Measurements from ENCODE around the gene KCND3. TPM values are rescaled to one million over a fixed set of nuclear protein-coding genes. Genes with fewer than 3 reads are reported as not detected.

KCND3 gene
- 0.08 and 0.14 TPM in 2 replicates for total RNA-seq (2014; rRNA removed; shearing (Covaris generic))

- no peak for DNase-seq (ENCODE audit: low spot score)
These were observed at the start of gene KCND3 for GRCh38 chr1:111989531-111990025. KCND3 (minus strand) TSS chr1:111989668.

- DNase-seq (ENCODE audit: low spot score), result no peak
These were observed 44.8 kb upstream of the KCND3 start for GRCh38 chr1:112034277-112034676.

GRCh38 chr1:112033439-112034120, 44.1 kb upstream of the KCND3 start:
- DNase-seq (ENCODE audit: low spot score), result no peak

GRCh38 chr1:112030157-112030556, 40.7 kb upstream of the KCND3 start:
- no peak for DNase-seq (ENCODE audit: low spot score)

GRCh38 chr1:112027696-112028095, 38.2 kb upstream of the KCND3 start:
- no peak for DNase-seq (ENCODE audit: low spot score)

- DNase-seq (ENCODE audit: low spot score), result no peak
These were observed 37.0 kb upstream of the KCND3 start for GRCh38 chr1:112026501-112026900.

- DNase-seq (ENCODE audit: low spot score), result no peak
These were observed 36.5 kb upstream of the KCND3 start for GRCh38 chr1:112026016-112026415.

- no peak for DNase-seq (ENCODE audit: low spot score)
These were observed 31.8 kb upstream of the KCND3 start for GRCh38 chr1:112021263-112021662.

GRCh38 chr1:112017183-112017582, 27.7 kb upstream of the KCND3 start:
- DNase-seq (ENCODE audit: low spot score), result no peak

GRCh38 chr1:112012823-112013222, 23.4 kb upstream of the KCND3 start:
- DNase-seq (ENCODE audit: low spot score), result no peak

GRCh38 chr1:112011202-112011601, 21.7 kb upstream of the KCND3 start:
- DNase-seq (ENCODE audit: low spot score), result no peak

- no peak for DNase-seq (ENCODE audit: low spot score)
These were observed 17.7 kb upstream of the KCND3 start for GRCh38 chr1:112007169-112007568.

- DNase-seq (ENCODE audit: low spot score), result no peak
These were observed 17.1 kb upstream of the KCND3 start for GRCh38 chr1:112006416-112007025.

GRCh38 chr1:112004076-112004475, 14.6 kb upstream of the KCND3 start:
- no peak for DNase-seq (ENCODE audit: low spot score)

GRCh38 chr1:112002514-112002913, 13.0 kb upstream of the KCND3 start:
- DNase-seq (ENCODE audit: low spot score), result no peak

- no peak for DNase-seq (ENCODE audit: low spot score)
These were observed 12.0 kb upstream of the KCND3 start for GRCh38 chr1:112001436-112001835.

GRCh38 chr1:112000048-112000447, 10.6 kb upstream of the KCND3 start:
- no peak for DNase-seq (ENCODE audit: low spot score)

- DNase-seq (ENCODE audit: low spot score), result no peak
These were observed 8.9 kb upstream of the KCND3 start for GRCh38 chr1:111998332-111998731.

- DNase-seq (ENCODE audit: low spot score), result no peak
These were observed 3.0 kb upstream of the KCND3 start for GRCh38 chr1:111992476-111992875.

- peak; percentile 62 for DNase-seq (ENCODE audit: low spot score)
These were observed 1.6 kb upstream of the KCND3 start for GRCh38 chr1:111990878-111991718.

- no peak for DNase-seq (ENCODE audit: low spot score)
These were observed 784 bp upstream of the KCND3 start for GRCh38 chr1:111990026-111990877.

Data from H4 (cell line).